Upper lobe of left lung (tissue), 6 donors: ENCODE data around the gene SHLD1. TPM values are rescaled to one million over a fixed set of nuclear protein-coding genes. Genes with fewer than 3 reads are reported as not detected.
"Not testable (repeated sequence)": the region's sequence is repeated elsewhere in the genome, so short reads cannot be mapped to it uniquely, and the experiment has no call there.

Source experiments
- ATAC-seq, 2 donors: fragments of 200-7000 bp; cut with Tn5 transposase; one replicate each; pipeline ENCODE4 v1.9.1; 2022; ENCODE audit warnings: mild to moderate bottlenecking in 2 of 2, moderate library complexity in 2 of 2; ENCODE audit not compliant: low FRiP score in 2 of 2
- DNase-seq, 2 donors: peaks; one replicate each; pipeline ENCODE4 v3.0.0-alpha.2; 2019 to 2020
- H3K27ac ChIP-seq, 4 donors: fragments of 200-600 bp; sonication (generic); one replicate each; pipeline ENCODE4 v1.5.1; 2016 to 2019
- H3K27me3 ChIP-seq, 4 donors: fragments of 200-600 bp; sonication (generic); one replicate each; pipeline ENCODE4 v1.5.1; 2017 to 2019
- H3K36me3 ChIP-seq, 4 donors: fragments of 200-600 bp; sonication (generic); one replicate each; pipeline ENCODE4 v1.5.1; 2016 to 2019
- H3K4me1 ChIP-seq, 4 donors: fragments of 200-600 bp; sonication (generic); one replicate each; pipeline ENCODE4 v1.5.1; 2018 to 2019
- H3K4me3 ChIP-seq, 4 donors: fragments of 200-600 bp; sonication (generic); one replicate each; pipeline ENCODE4 v1.5.1; 2017 to 2019; ENCODE audit warnings: mild to moderate bottlenecking in 2 of 4, moderate library complexity in 1 of 4
- H3K9me3 ChIP-seq, 4 donors: fragments of 200-600 bp; sonication (generic); one replicate each; pipeline ENCODE4 v1.5.1; 2018 to 2019
- CTCF ChIP-seq, 6 experiments: fragments of 450-650 bp in 4 of 6; fragments of 200-600 bp in 2 of 6; sonication (generic) in 2 of 6; IDR thresholded peaks; one replicate each; pipeline ENCODE4 v1.5.1; 2016 to 2019; ENCODE audit warnings: antibody characterized with exemption in 6 of 6
- EP300 ChIP-seq, 4 donors: sonication (generic); formaldehyde crosslinking; IDR thresholded peaks; one replicate each; pipeline ENCODE4 v1.5.1; 2017; ENCODE audit warnings: antibody characterized with exemption in 4 of 4, control low read depth in 2 of 4
- POLR2A ChIP-seq, 4 donors: fragments of 450-650 bp; IDR thresholded peaks; one replicate each; pipeline ENCODE4 v1.5.1; 2016 to 2017; ENCODE audit warnings: antibody characterized with exemption in 4 of 4, mild to moderate bottlenecking in 2 of 4
- POLR2AphosphoS5 ChIP-seq, 2 donors: sonication (generic); formaldehyde crosslinking; IDR thresholded peaks; one replicate each; pipeline ENCODE4 v1.5.1; 2017; ENCODE audit warnings: antibody characterized with exemption in 2 of 2
- WGBS, 2 donors: methylation state at CpG; one replicate each; pipeline ENCODE4 v1.1.5; 2017 to 2018; 5-methylcytosine and 5-hydroxymethylcytosine counted together
- total RNA-seq, 6 donors: library from RNA; depleted of rRNA in 4 of 6; stranded (reverse); fragments of >200 nt in 4 of 6; gene quantifications; one replicate each; pipeline versions ENCODE4 v1.1.0 to v1.2.1, GENCODE V29; 2016 to 2021
- donor health status: DM: no; HTN: no; CAD: no; lungs with moderate emphysema.
- donor health status: DM: no; HTN: yes; CAD: no; lungs with severe emphysema.

Gene SHLD1
- total RNA-seq, 6 donors from 2014 or later, result 3.1 to 5.6 (median 4.5) TPM

GRCh38 chr20:5776077-5776476 is 25.9 kb downstream of the SHLD1 start:
- Histone ChIP-seq H3K4me1 (peaks cover 0 to 11% (median 4%) of the 10 kb centered on the region in 4 donors), H3K9me3 (no peaks in the 10 kb centered on the region), H3K36me3 (peaks cover 0 to 33% (median 16%) of the 10 kb centered on the region in 4 donors), H3K27ac (no peak overlapping the region), H3K4me3 (no peak overlapping the region), H3K27me3 (no peaks in the 10 kb centered on the region)
- DNase-seq (no peak), ATAC-seq (no peak)
- 97 to 98% methylated on average over 4 to 5 of the region's 5 CpGs for WGBS, 2 donors
- TF ChIP-seq EP300 (IDR thresholded peaks at IDR 0.05), result no peak
- no peak for TF ChIP-seq CTCF (IDR thresholded peaks at IDR 0.05)
- no peak for TF ChIP-seq POLR2AphosphoS5 (IDR thresholded peaks at IDR 0.05)
- no peak for TF ChIP-seq POLR2A (IDR thresholded peaks at IDR 0.05)

- DNase-seq (peak in 1 of 2 donors; percentile 43), ATAC-seq (peak in 1 of 2 donors; percentile 43)
- no peaks in the 10 kb centered on the region for H3K27me3 ChIP-seq
- 100% methylated on average over 3 of the region's 3 CpGs for WGBS, 2 donors
- no peak overlapping the region for H3K4me3 ChIP-seq
- no peaks in the 10 kb centered on the region for H3K9me3 ChIP-seq
- H3K36me3 ChIP-seq, result peaks cover 0 to 19% (median 5%) of the 10 kb centered on the region in 4 donors
- H3K27ac ChIP-seq, result no peak overlapping the region
- H3K4me1 ChIP-seq, result peaks cover 0 to 26% (median 10%) of the 10 kb centered on the region in 4 donors
- TF ChIP-seq EP300 (IDR thresholded peaks at IDR 0.05), result no peak
- TF ChIP-seq CTCF (IDR thresholded peaks at IDR 0.05), result no peak
- peak in 1 of 2 donors; percentile 9 for TF ChIP-seq POLR2AphosphoS5 (IDR thresholded peaks at IDR 0.05)
- TF ChIP-seq POLR2A (IDR thresholded peaks at IDR 0.05), result no peak
Measured at GRCh38 chr20:5779071-5779900, 29.1 kb downstream of the SHLD1 start.

GRCh38 chr20:5780846-5781217 is 30.6 kb downstream of the SHLD1 start:
- Histone ChIP-seq H3K36me3 (peaks cover 0 to 10% (median 2%) of the 10 kb centered on the region in 4 donors), H3K27ac (no peak overlapping the region), H3K4me3 (no peak overlapping the region), H3K4me1 (peaks cover 0 to 26% (median 14%) of the 10 kb centered on the region in 4 donors), H3K27me3 (no peaks in the 10 kb centered on the region), H3K9me3 (no peaks in the 10 kb centered on the region)
- WGBS, 2 donors, result 78 to 82% methylated on average over 2 of the region's 2 CpGs
- ATAC-seq (no peak), DNase-seq (no peak)
- TF ChIP-seq EP300 (IDR thresholded peaks at IDR 0.05), result no peak
- TF ChIP-seq POLR2A (IDR thresholded peaks at IDR 0.05), result no peak
- TF ChIP-seq CTCF (IDR thresholded peaks at IDR 0.05), result no peak
- TF ChIP-seq POLR2AphosphoS5 (IDR thresholded peaks at IDR 0.05), result no peak

- not testable (repeated sequence) for DNase-seq, ATAC-seq, H3K4me3 ChIP-seq, H3K27me3 ChIP-seq, H3K9me3 ChIP-seq, H3K36me3 ChIP-seq
- WGBS, 2 donors, result 79 to 91% methylated on average over 8 of the region's 8 CpGs
- Histone ChIP-seq H3K4me1 (peaks cover 0 to 26% (median 14%) of the 10 kb centered on the region in 4 donors), H3K27ac (peak overlapping the region in 3 of 4 donors; percentile 1 to 45 (median 19))
Measured at GRCh38 chr20:5781367-5781766, 31.2 kb downstream of the SHLD1 start.

- Histone ChIP-seq H3K36me3 (no peaks in the 10 kb centered on the region), H3K27me3 (no peaks in the 10 kb centered on the region), H3K4me3 (no peak overlapping the region), H3K4me1 (peaks cover 2 to 31% (median 18%) of the 10 kb centered on the region in 4 donors), H3K27ac (peak overlapping the region in 3 of 4 donors; percentile 1 to 45 (median 19)), H3K9me3 (no peaks in the 10 kb centered on the region)
- WGBS, 2 donors, result 55 to 63% methylated on average over 9 to 11 of the region's 11 CpGs
- TF ChIP-seq POLR2AphosphoS5 (IDR thresholded peaks at IDR 0.05), result no peak
- no peak for TF ChIP-seq CTCF (IDR thresholded peaks at IDR 0.05)
- no peak for TF ChIP-seq POLR2A (IDR thresholded peaks at IDR 0.05)
- TF ChIP-seq EP300 (IDR thresholded peaks at IDR 0.05), result peak in 1 of 4 donors; percentile 23
- peak; percentile 30 to 57 for ATAC-seq
- DNase-seq, result peak in 1 of 2 donors; percentile 51
Measured at GRCh38 chr20:5781798-5782750, 31.9 kb downstream of the SHLD1 start.
